HG03045 (cell line): Measurements from ENCODE around the gene PSME3IP1.

Experiments
- ATAC-seq: cut with Tn5 transposase; IDR thresholded peaks from one replicate; pipeline ENCODE4 v1.9.1; 2021; ENCODE audit warnings: mild to moderate bottlenecking, moderate library complexity; ENCODE audit not compliant: unreplicated experiment

The PSME3IP1 gene

DNA sequence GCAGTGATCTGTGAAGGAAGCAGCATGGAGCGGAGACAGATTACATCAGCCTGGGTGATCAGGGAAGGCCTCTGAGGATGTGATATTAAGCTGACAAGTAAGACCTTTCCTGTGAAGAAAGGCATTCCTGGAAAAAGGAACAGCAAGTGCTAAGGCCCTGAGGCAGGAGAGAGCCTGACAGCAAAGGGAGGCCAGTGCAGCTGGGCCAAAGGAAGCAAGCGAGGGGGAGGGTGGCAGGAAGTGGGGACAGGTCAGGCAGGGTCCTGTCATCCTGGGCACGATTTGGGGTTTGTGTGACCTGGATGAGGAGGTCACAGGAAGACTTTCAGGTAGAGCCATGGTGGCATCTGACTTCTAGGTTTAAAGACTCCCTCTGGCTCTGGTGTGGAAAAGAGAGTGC is 81.1 kb downstream of the PSME3IP1 start:
- no peak for ATAC-seq

- no peak for ATAC-seq
Measured at GRCh38 chr16:57102888-57103851, 82.7 kb downstream of the PSME3IP1 start.
